SJSA1 (cell line): ENCODE data around the gene PPP4C. TPM values are rescaled to one million over a fixed set of nuclear protein-coding genes. Genes with fewer than 3 reads are reported as not detected.

Experiments used
- DNase-seq, 2 experiments: peaks; one replicate each; pipeline ENCODE4 v3.0.0-alpha.2; 2015 to 2020; ENCODE audit warnings: low spot score in 2 of 2, low read depth in 1 of 2
- H3K27ac ChIP-seq: fragments of 250-450 bp; sonication (Bioruptor Pico); 2 replicates; pipeline ENCODE4 v1.5.1; 2020; ENCODE audit warnings: mild to moderate bottlenecking, moderate library complexity
- H3K27me3 ChIP-seq: fragments of 250-450 bp; sonication (Bioruptor Pico); replicated peaks from 2 replicates; pipeline ENCODE4 v1.5.1; 2020; ENCODE audit warnings: mild to moderate bottlenecking, moderate library complexity
- H3K36me3 ChIP-seq: fragments of 250-450 bp; sonication (Bioruptor Pico); 2 replicates; pipeline ENCODE4 v1.5.1; 2020; ENCODE audit warnings: mild to moderate bottlenecking
- H3K4me1 ChIP-seq: fragments of 250-450 bp; sonication (Bioruptor Pico); replicated peaks from 2 replicates; pipeline ENCODE4 v1.6.1; 2021; ENCODE audit warnings: mild to moderate bottlenecking
- H3K4me3 ChIP-seq: fragments of 250-450 bp; sonication (Bioruptor Pico); 2 replicates; pipeline ENCODE4 v1.5.1; 2020; ENCODE audit warnings: mild to moderate bottlenecking
- H3K9me3 ChIP-seq: fragments of 250-450 bp; sonication (Bioruptor Pico); replicated peaks from 2 replicates; pipeline ENCODE4 v1.5.1; 2020; ENCODE audit warnings: mild to moderate bottlenecking
- total RNA-seq: library from RNA; depleted of rRNA; stranded (reverse); fragments of >200 nt; shearing (Covaris generic); gene quantifications from 2 replicates; pipeline ENCODE4 v1.2.3, GENCODE V29; 2014

Gene PPP4C
- total RNA-seq, 1 experiment from 2014 or later: 134 TPM

DNA sequence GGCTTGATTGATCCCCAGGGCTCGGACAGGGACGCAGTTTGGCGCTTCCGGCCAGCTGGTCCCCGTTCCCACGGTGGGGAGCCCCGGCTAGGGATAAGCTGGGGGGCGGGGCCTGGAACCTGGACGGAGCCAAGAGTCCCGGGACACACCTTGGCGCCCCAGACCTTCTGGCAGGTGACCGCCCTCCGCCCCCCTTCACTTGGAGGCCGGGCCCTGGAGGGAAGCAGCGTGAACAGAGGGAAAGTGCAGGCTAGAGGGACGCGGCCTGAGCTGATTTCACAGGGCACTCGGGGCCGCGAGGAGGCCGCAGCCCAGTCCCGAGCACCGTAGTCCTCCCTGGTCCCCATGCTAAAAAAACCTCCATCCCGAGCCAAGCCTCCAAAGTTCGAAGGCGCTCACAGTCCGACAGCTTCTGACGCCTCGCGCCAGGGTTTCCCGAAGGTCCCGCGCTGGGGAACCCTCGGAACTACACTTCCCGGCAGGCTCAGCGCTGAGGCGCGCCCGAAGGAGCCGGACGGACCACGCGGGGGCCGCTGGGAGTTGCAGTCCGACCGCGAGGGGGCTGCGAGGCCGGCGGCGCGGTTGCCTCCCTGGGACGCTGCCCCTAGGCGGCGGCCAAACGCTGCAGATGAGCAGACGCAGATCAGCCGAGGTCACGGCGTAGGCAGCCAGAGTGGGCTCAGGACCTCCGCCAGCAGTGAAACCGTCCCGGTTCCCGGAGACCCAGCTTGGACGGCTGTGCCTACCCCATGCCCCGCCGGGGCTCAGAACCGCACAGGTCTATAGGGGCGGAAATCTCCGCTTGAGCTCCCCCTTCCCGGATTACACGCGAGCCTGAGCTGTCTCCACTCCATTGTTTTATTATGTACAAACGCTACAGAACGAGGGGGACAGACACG is 15.9 kb downstream of the PPP4C start, which contains the start of gene TBX6:
TSS of gene TBX6 (minus strand) at position 451 of the 899 bp plus-strand sequence. CDS start 731 bp downstream, outside the sequence.
- peak within 1 kb of the TSS; percentile 37 for H3K4me3 ChIP-seq
- no peak within 1 kb of the TSS; the same call in 1 of the 2 replicates for H3K27ac ChIP-seq
- H3K27me3 ChIP-seq: no peaks in the 10 kb centered on the region
- peak; percentile 88 to 93 for DNase-seq
- H3K4me1 ChIP-seq: peaks cover 23% of the 10 kb centered on the region
- peaks cover 5% of the 10 kb centered on the region for H3K9me3 ChIP-seq
- 0 out of 2 replicates have a peak, but pooled peaks cover 12% of the 10 kb centered on the region for H3K36me3 ChIP-seq

DNA sequence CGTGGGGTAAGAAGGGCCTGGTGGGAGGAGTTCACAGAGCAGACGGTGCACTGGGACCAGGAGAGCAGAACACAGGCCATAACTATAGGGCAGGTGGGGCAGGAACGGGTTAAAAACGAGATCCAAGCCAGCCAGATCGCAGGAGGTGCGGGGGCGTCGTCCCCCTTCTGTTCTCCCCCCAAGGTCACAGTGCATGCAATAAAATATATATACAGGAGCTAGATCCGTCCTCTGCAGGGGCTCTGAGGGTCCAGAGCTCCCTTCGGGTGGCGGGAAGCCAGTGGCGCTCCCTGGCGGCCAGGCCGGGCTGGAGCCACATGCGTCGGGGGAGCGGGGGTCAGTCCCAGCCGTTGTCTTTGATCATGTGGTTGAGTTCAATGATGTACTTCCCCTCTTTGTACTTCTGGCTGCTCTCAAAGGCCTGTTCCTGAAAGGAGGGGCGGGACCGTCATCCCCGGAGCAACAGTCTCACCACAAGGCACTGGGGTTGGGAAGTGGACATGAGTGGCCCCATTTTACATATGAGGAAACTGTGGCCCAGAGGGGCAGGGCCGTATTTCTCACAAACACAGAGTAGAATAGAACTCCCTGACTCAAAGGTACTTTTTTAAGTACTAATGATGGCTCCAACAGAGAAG is 16.7 kb downstream of the PPP4C start:
- H3K9me3 ChIP-seq: peaks cover 10% of the 10 kb centered on the region
- H3K27ac ChIP-seq: no peak overlapping the region
- H3K4me1 ChIP-seq: peaks cover 23% of the 10 kb centered on the region
- peak; percentile 53 to 65 for DNase-seq
- H3K27me3 ChIP-seq: no peaks in the 10 kb centered on the region
- peak overlapping the region; percentile 37 for H3K4me3 ChIP-seq
- 0 out of 2 replicates have a peak, but pooled peaks cover 8% of the 10 kb centered on the region for H3K36me3 ChIP-seq

DNA sequence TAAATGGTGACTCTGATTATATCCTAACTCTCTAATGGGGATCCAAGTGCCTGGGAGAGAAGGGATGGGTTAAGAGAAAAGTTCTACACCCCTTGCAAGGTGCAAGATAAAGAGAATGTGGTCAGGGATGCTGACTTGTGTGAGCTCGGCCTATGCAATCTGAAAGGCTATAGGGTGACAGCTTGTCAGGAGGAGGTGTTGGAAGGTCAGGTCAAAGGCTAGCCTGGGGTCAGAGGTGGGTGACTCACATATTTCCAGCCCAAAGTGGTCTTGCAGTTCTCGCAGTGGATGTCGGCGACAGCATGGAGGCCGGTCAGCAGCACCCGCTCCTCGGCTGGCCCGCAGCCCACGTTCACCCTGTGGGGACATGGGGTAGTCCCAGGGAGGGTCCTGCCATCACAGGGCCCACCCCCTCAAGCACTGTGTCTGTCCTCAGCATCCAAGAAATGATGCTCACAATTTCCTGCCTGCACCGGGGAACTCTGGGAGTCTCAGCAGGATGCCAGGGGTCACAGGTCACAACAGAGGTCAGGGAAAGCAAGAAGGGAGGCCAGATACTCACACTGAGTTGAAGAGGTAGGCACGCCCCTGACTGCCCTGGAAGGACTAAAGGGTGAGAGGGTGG is 18.9 kb downstream of the PPP4C start:
- no peak overlapping the region for H3K27ac ChIP-seq
- H3K9me3 ChIP-seq: peaks cover 15% of the 10 kb centered on the region
- H3K4me3 ChIP-seq: no peak overlapping the region
- no peaks in the 10 kb centered on the region for H3K27me3 ChIP-seq
- no peak for DNase-seq
- H3K4me1 ChIP-seq: peaks cover 23% of the 10 kb centered on the region
- 0 out of 2 replicates have a peak, but pooled peaks cover 8% of the 10 kb centered on the region for H3K36me3 ChIP-seq

DNA sequence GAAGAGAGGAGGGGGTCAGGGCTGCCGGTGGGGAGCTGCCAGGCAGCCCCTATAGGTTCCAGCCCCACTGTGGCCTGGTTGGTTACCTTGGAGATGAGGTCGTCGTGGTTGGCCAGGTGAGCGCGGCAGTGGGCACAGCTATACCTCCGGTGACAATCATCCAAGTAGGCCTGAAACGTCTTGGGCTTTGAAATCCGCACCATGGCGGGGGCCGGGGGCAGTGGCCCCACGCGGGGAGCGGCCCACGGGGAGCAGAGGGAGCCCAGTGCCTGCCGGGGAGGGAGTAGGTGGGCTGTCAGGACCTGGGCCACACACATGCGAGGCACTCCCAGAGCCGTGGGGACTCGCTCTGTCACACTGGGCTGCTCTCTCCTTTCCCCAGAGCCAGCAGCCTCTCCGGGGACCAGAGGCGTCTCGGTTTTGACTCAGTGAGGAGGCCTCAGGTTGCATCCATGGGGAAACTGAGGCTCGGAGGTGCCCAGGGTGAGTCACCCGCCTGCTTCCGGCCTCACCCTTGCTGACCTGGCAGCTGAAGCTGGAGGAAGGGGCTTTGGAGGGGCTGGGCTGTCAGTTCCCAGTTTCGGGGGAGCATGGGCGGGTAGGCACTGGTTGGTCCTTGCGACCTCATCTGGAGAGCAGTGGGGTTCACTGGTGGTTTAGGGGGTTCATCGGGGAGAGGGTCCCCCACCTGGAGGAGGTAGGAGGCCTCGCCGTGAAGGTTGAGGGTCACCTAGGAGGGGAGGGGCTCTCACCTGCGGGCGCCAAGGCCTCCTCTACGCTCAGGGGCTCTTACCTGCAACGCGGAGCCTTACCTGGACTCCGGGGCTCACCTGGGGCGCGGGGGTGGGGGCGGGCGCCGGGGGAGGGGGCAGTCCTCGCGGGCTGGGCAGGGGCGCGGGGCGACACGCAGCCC is 19.6 kb downstream of the PPP4C start:
- DNase-seq: no peak
- peak overlapping the region; percentile 45 for H3K4me3 ChIP-seq
- H3K4me1 ChIP-seq: peaks cover 23% of the 10 kb centered on the region
- 0 out of 2 replicates have a peak, but pooled peaks cover 8% of the 10 kb centered on the region for H3K36me3 ChIP-seq
- H3K9me3 ChIP-seq: peaks cover 15% of the 10 kb centered on the region
- H3K27ac ChIP-seq: no peak overlapping the region
- H3K27me3 ChIP-seq: no peaks in the 10 kb centered on the region

GRCh38 chr16:30096105-30096861 is 20.5 kb downstream of the PPP4C start, which contains the start of gene YPEL3:
Gene YPEL3, minus strand, starts transcription at chr16:30096213. Its CDS starts 731 bp downstream, at chr16:30095482.
- Histone ChIP-seq H3K27me3 (no peaks in the 10 kb centered on the region), H3K4me1 (peaks cover 23% of the 10 kb centered on the region), H3K4me3 (peak within 1 kb of the TSS; percentile 45), H3K36me3 (0 out of 2 replicates have a peak, but pooled peaks cover 8% of the 10 kb centered on the region), H3K9me3 (peaks cover 15% of the 10 kb centered on the region), H3K27ac (peak within 1 kb of the TSS; percentile 65)
- peak; percentile 80 to 91 for DNase-seq

DNA sequence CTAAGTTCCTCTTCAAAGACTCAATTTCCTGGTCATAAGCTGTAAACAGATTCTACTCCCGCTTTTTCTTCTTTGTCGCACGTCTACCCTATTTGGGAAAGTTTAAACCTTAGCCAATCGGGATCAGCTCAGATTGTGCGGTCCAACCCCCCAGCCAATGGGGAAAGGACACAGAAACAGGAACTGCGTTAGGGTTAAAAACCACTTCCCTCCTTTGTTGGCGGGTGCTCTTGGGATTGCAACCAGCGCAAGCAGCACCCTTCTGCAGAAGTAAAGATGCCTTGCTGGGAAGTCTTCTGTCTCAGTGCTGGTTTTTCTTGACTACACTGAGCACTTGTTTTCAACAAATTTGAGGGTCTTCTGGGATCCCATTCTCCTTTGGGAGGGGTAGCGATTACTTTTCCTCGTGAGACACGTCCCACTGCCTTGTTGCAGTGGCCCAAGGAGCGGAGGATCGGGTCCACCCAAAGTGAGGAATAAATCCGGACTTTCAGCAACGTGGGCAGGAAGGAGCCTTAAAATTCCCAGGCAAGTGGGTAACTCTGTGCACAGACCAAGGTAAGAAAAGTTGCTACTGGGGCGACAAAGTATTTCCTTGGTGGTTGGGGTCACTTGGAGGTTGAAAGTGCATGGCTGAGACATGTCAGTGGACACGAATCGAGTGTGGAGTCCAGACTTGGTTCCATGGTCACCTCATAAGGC is 21.2 kb downstream of the PPP4C start:
- H3K4me3 ChIP-seq: no peak overlapping the region
- H3K4me1 ChIP-seq: peaks cover 18% of the 10 kb centered on the region
- DNase-seq: no peak
- H3K9me3 ChIP-seq: peaks cover 15% of the 10 kb centered on the region
- H3K36me3 ChIP-seq: 0 out of 2 replicates have a peak, but pooled peaks cover 8% of the 10 kb centered on the region
- no peaks in the 10 kb centered on the region for H3K27me3 ChIP-seq
- peak overlapping the region; percentile 65; the same call in 1 of the 2 replicates for H3K27ac ChIP-seq

DNA sequence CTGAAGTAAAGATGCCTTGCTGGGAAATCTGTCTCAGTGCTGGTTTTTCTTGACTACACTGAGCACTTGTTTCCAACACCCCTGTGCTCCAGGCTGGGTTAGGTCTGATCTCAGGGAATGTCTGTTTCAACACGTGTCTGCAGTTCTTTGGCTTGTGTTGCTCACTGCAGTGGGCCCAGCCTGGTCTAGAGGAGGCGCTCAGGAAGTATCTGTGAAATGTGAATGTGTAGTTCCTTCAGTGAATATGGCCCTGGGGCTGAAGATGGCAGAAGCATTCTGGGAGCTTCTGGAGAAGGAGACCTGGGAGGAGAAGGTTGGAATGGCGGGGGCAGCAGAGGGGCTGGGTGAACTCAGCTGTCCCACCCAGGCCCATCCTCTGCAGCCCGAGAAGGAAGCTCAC is 28.3 kb downstream of the PPP4C start:
- H3K36me3 ChIP-seq: no peaks in the 10 kb centered on the region
- no peaks in the 10 kb centered on the region for H3K4me1 ChIP-seq
- no peaks in the 10 kb centered on the region; the same call in 1 of the 2 replicates for H3K9me3 ChIP-seq
- no peaks in the 10 kb centered on the region for H3K27me3 ChIP-seq
- H3K27ac ChIP-seq: no peak overlapping the region
- H3K4me3 ChIP-seq: no peak overlapping the region
- DNase-seq: no peak

GRCh38 chr16:30104492-30104891 is 28.7 kb downstream of the PPP4C start:
- Histone ChIP-seq H3K36me3 (no peaks in the 10 kb centered on the region), H3K4me1 (no peaks in the 10 kb centered on the region), H3K27ac (no peak overlapping the region), H3K27me3 (no peaks in the 10 kb centered on the region), H3K4me3 (no peak overlapping the region), H3K9me3 (no peaks in the 10 kb centered on the region; the same call in 1 of the 2 replicates)
- no peak for DNase-seq

DNA sequence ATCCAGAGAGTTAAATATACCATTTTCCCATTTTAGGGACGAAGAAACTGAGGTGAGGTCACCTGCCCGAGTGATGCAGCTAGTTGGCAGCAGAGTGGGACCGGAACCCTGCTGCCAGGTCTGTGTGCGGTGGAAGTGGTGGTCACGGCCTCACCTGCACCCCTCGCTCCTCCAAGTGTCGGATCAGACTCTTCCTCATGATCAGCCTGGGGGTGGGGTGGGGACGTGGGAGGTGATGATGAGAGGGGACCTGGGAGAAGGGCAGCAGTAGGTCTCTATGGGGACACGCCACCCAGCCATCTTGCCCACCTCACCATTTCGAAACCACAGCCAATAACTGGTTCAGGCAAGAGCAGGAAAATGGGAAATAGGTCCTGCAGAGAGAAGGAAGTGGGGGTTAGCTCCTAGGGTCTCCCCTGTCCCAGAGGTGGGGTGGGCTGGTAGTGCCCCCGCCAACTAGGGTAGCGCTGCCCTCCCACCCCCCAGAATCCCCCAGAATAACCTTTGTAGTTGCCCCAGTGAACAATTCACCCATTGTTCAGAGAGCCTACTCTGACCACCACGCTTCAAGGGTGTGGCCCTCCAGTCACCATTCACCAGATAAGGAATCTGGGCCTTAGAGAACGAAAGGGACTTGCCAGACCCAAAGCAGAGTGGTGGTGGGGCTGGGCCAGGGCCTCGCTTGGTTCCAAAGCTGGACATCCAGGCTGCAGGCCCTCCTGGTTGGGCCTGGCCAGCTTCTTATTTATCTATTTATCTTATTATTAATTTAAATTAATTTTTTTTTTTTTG is 32.5 kb downstream of the PPP4C start:
- H3K9me3 ChIP-seq: no peaks in the 10 kb centered on the region
- H3K4me1 ChIP-seq: no peaks in the 10 kb centered on the region
- DNase-seq: no peak
- no peak overlapping the region for H3K4me3 ChIP-seq
- no peaks in the 10 kb centered on the region for H3K27me3 ChIP-seq
- H3K36me3 ChIP-seq: peaks cover 8% of the 10 kb centered on the region; the same call in 1 of the 2 replicates
- no peak overlapping the region for H3K27ac ChIP-seq

GRCh38 chr16:30110661-30111060 is 34.9 kb downstream of the PPP4C start:
- Histone ChIP-seq H3K27me3 (no peaks in the 10 kb centered on the region), H3K36me3 (peaks cover 8% of the 10 kb centered on the region; the same call in 1 of the 2 replicates), H3K27ac (no peak overlapping the region), H3K4me1 (no peaks in the 10 kb centered on the region), H3K9me3 (no peaks in the 10 kb centered on the region), H3K4me3 (no peak overlapping the region)
- no peak for DNase-seq
